ENCODE results near the gene MST1.

DNA sequence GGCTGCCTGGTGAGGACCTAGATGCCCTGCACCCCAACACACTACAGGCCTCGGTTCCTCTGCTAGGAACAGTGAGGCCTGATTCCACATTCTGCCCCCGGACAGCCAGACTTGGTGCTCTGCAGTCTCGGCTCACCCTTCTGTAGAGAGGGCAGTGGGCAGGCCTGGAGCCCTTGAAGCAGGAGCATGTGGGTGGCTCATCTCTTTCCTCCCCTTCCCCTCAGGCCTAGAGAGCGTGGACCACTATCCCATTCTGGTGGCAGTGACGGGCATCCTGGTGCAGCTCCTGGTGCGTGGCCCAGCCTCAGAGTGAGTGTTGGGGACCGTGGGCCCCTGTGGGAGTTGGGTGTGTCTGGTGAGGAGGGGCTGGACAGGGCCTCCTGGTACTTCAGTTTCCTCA, 26.9 kb upstream of the MST1 start:
- TF ChIP-seq, protein P1, sequence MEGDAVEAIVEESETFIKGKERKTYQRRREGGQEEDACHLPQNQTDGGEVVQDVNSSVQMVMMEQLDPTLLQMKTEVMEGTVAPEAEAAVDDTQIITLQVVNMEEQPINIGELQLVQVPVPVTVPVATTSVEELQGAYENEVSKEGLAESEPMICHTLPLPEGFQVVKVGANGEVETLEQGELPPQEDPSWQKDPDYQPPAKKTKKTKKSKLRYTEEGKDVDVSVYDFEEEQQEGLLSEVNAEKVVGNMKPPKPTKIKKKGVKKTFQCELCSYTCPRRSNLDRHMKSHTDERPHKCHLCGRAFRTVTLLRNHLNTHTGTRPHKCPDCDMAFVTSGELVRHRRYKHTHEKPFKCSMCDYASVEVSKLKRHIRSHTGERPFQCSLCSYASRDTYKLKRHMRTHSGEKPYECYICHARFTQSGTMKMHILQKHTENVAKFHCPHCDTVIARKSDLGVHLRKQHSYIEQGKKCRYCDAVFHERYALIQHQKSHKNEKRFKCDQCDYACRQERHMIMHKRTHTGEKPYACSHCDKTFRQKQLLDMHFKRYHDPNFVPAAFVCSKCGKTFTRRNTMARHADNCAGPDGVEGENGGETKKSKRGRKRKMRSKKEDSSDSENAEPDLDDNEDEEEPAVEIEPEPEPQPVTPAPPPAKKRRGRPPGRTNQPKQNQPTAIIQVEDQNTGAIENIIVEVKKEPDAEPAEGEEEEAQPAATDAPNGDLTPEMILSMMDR (IDR thresholded peaks at IDR 0.05), result no peak
- TF ChIP-seq POLR2A (IDR thresholded peaks at IDR 0.05), result no peak
